ENCODE data around the gene TANC1.
"Not testable (repeated sequence)": the region's sequence is repeated elsewhere in the genome, so short reads cannot be mapped to it uniquely, and the experiment has no call there.

TANC1 gene

GRCh38 chr2:159022019-159022418 lies 53.6 kb downstream of the TANC1 start:
- no peak for DNase-seq (ENCODE audit: low read depth in 3 of 3, low spot score in 1 of 3)

GRCh38 chr2:159026170-159026569 lies 57.7 kb downstream of the TANC1 start:
- DNase-seq (ENCODE audit: low read depth in 3 of 3, low spot score in 1 of 3): no peak

- DNase-seq (ENCODE audit: low read depth in 3 of 3, low spot score in 1 of 3): no peak
Measured at GRCh38 chr2:159028776-159029175, 60.3 kb downstream of the TANC1 start.

GRCh38 chr2:159029936-159030335 lies 61.5 kb downstream of the TANC1 start:
- DNase-seq (ENCODE audit: low read depth in 3 of 3, low spot score in 1 of 3): no peak

- DNase-seq (ENCODE audit: low read depth in 3 of 3, low spot score in 1 of 3): no peak
Measured at GRCh38 chr2:159030674-159031380, 62.4 kb downstream of the TANC1 start.

- no peak for DNase-seq (ENCODE audit: low read depth in 3 of 3, low spot score in 1 of 3)
Measured at GRCh38 chr2:159032146-159032545, 63.7 kb downstream of the TANC1 start.

GRCh38 chr2:159032580-159032979 lies 64.1 kb downstream of the TANC1 start:
- DNase-seq (ENCODE audit: low read depth in 3 of 3, low spot score in 1 of 3): no peak

GRCh38 chr2:159034713-159035112 lies 66.3 kb downstream of the TANC1 start:
- no peak for DNase-seq (ENCODE audit: low read depth in 3 of 3, low spot score in 1 of 3)

GRCh38 chr2:159035790-159036411 lies 67.5 kb downstream of the TANC1 start:
- no peak for DNase-seq (ENCODE audit: low read depth in 3 of 3, low spot score in 1 of 3)

- DNase-seq (ENCODE audit: low read depth in 3 of 3, low spot score in 1 of 3): not testable (repeated sequence)
Measured at GRCh38 chr2:159036461-159036860, 68.0 kb downstream of the TANC1 start.

- not testable (repeated sequence) for DNase-seq (ENCODE audit: low read depth in 3 of 3, low spot score in 1 of 3)
Measured at GRCh38 chr2:159041328-159041727, 72.9 kb downstream of the TANC1 start.

- DNase-seq (ENCODE audit: low read depth in 3 of 3, low spot score in 1 of 3): no peak
Measured at GRCh38 chr2:159042115-159042850, 73.8 kb downstream of the TANC1 start.

GRCh38 chr2:159043710-159044109 lies 75.3 kb downstream of the TANC1 start:
- no peak for DNase-seq (ENCODE audit: low read depth in 3 of 3, low spot score in 1 of 3)

GRCh38 chr2:159044804-159045286 lies 76.4 kb downstream of the TANC1 start:
- no peak for DNase-seq (ENCODE audit: low read depth in 3 of 3, low spot score in 1 of 3)

- no peak for DNase-seq (ENCODE audit: low read depth in 3 of 3, low spot score in 1 of 3)
Measured at GRCh38 chr2:159045545-159046454, 77.4 kb downstream of the TANC1 start.

GRCh38 chr2:159046966-159047365 lies 78.5 kb downstream of the TANC1 start:
- no peak for DNase-seq (ENCODE audit: low read depth in 3 of 3, low spot score in 1 of 3)

GRCh38 chr2:159050426-159050825 lies 82.0 kb downstream of the TANC1 start:
- no peak for DNase-seq (ENCODE audit: low read depth in 3 of 3, low spot score in 1 of 3)

- no peak for DNase-seq (ENCODE audit: low read depth in 3 of 3, low spot score in 1 of 3)
Measured at GRCh38 chr2:159051133-159051532, 82.7 kb downstream of the TANC1 start.

- DNase-seq (ENCODE audit: low read depth in 3 of 3, low spot score in 1 of 3): no peak
Measured at GRCh38 chr2:159051661-159052060, 83.2 kb downstream of the TANC1 start.

GRCh38 chr2:159052157-159052601 lies 83.7 kb downstream of the TANC1 start:
- no peak for DNase-seq (ENCODE audit: low read depth in 3 of 3, low spot score in 1 of 3)
